NCI-H2227 treated with DMSO at 0.1 percent for 48 hours (cell line): Measurements from ENCODE around the gene RPL27A.

Source experiments
- DNase-seq: peaks from one replicate; lab custom pipeline; 2025; lab: John Stamatoyannopoulos, UW

RPL27A gene

GRCh38 chr11:8674859-8675258 lies 7.7 kb upstream of the RPL27A start:
- no peak for DNase-seq

DNA sequence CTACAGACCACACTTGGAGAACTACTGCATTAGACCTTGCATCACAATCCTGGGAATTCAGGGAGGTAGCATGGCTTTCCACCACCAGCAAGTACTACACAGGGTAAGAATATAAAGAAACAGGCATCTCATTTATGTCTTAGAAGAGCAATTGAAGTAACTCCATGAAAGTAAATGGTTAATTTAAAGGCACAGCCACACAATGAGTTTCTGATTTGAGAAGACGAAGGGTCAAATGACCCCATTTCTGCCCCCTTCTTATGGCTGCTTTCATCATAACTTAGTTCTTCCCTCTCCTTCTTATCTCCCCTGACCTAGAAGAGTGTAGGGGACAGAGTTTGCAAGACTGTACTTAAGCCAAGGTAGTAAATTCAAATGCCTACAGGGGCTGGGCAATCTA lies 6.1 kb upstream of the RPL27A start:
- DNase-seq: no peak

DNA sequence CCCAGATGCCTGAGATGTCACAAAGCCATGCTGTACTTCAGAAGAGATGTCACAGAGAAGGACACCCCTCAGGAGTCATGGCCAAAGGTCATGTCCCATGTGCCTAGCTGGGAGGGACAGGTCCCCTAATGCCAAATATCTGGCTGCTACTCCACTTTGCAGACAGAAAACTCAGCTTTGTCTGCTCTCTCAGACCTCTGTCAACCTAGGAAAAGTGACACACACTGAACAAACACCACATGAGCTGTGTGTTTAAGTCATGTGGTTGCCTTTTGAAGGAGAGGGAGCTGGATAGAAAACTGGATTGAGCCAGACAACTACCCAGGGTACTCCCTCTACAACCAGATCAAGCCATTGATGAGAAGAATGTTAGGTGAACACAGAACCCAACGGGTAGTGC lies 3.6 kb upstream of the RPL27A start:
- DNase-seq: no peak

- DNase-seq: no peak
Observed at GRCh38 chr11:8681837-8682302, 722 bp upstream of the RPL27A start.

DNA sequence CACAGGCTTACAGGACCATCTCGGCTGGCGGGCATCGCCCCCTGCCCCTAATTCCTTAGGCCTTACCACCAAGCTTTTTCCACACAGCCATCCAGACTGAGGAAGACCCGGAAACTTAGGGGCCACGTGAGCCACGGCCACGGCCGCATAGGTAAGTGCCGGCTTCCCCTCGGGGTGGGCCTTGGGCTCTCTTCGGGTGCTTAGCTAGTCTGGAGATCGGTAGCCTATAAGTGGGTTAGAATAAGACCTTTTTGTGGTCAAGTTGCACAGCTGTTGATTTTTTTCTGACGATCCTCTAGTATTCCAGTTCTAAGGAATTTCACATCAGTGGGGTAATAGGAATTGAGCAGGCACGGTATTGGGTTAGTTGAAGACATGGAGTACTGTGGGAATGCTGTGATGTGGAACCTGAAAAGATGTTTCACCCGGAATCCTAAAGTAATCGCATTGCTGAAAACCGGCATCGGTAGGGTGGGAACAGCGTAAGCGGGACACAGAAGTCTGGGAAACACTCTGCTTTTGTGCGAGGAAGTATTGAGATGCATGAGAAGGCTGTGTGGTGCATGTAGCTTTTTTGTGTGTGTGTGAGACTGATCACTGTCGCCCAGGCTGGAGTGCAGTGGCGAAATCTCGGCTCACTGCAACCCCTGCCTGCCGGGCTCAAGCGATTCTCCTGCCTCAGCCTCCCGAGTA lies 669 bp downstream of the RPL27A start:
- no peak for DNase-seq

GRCh38 chr11:8684600-8685290 lies 2.2 kb downstream of the RPL27A start:
- DNase-seq: no peak

DNA sequence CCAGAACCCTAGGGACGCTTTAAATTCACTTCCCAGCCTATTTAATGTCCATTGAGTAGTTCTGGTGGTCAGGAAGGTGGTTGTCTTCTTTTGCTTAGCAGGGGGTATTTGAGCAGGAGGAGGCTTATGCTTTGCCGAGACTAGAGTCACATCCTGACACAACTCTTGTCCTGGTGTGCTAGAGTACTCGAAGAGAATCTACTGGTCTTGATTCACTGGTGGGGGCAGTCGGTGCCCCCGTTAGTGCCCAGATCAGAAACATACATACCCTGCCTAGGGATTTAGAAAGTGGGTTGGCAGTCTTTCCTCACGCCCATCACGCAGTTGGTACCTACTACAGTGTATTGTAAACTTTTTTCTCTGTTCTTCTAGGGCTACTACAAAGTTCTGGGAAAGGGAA lies 2.7 kb downstream of the RPL27A start:
- no peak for DNase-seq

DNA sequence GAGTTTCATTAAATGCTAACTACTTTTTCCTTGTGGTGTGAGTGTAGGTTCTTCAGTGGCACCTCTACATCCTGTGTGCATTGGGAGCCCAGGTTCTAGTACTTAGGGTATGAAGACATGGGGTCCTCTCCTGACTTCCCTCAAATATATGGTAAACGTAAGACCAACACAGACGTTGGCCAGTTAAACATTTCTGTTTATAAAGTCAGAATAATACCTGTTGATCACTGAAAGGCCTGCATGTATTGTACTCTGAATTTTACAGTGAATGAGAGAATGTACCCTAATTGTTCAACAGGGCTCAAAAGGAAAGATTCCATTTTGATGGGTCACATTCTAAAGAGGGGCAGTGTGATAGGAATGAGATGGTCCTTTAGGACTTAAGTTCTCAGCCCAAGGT lies 3.2 kb downstream of the RPL27A start:
- DNase-seq: no peak

- DNase-seq: no peak
Observed at GRCh38 chr11:8686325-8686724, 3.7 kb downstream of the RPL27A start.

DNA sequence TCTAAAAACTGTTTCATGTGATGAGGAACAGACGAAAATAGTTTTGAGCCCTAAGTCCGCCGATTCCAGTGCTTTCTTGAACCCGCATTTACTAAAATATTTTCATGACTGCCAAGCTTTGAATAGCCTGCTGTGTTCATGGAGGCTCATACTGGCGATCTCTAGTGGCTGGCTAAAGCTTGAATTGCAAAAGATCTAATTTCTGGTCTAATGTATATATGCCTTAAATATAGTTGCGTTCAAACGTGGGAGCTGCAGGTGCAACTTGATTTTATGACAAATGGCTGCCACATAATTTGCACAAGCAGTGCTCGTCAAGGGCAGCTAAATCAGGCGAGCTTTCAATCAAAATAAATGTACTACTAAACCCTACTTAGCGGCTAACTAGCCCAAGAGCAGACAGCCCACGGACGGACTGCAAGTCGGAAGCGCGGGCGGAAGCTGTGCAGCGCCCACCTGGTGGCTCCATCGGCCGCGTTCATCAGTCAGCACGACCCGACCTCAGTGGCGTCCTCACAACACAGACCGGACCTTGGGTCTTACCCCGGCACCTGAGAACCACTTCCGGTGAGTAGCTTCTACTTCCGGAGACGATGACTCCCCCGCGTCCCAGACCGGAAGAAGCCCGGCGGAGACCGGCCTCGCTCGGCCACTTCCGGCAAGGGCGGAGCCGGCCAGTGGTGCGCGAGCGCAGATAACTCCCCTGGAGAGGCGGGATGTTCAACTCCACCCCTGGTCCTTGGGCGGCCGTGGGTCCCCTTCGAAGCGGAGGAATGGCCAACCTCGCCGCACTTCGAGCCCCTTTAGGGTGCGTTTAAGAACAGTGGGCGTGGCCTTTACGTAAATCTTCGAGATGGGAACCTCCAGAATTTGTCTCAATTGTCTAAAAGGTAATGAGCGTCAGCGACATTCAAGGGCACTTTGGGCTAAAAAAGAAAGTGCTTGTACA lies 6.1 kb downstream of the RPL27A start:
- DNase-seq: peak; percentile 98

GRCh38 chr11:8689726-8690255 lies 7.2 kb downstream of the RPL27A start:
- peak; percentile 49 for DNase-seq

GRCh38 chr11:8690374-8691342 lies 8.1 kb downstream of the RPL27A start:
- no peak for DNase-seq

DNA sequence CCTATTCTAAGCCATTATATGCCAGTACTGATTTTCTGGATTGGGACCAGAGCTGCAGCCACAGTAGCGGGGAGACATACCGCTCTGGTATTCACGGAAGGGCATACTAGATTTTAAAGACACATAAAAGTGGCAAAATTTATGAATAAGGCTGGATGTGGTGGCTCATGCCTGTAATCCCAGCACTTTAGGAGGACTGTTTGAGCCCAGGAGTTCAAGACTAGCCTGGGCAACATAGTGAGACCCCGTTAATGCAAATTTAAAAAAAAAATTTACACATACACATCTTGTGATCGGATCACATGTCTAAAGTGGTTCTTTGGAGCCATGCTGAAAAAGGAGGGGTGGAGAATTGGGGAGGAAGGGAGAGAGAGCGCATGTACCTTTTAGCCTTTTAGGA lies 9.0 kb downstream of the RPL27A start:
- DNase-seq: no peak

- DNase-seq: no peak
Observed at GRCh38 chr11:8692417-8692816, 9.8 kb downstream of the RPL27A start.

GRCh38 chr11:8693010-8693551 lies 10.5 kb downstream of the RPL27A start:
- DNase-seq: no peak

DNA sequence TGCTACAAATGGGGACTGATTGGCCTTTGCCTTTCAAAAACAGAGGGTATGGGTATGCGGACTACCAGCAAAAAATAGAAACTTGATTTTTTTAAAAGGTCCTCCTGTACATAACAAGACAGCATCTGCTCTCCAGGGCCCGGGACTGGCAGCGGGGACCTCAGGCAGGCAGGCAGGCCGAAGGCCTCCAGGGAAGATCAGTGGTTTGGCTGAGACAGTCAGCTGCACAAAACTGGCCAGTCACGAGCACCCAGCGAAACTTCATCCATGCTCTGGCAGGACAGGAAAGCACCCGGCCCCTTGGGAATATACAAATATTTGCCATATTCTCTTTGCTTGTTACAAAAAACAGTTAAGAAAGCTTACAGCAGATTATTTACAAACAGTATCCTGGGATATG lies 11.0 kb downstream of the RPL27A start:
- DNase-seq: no peak

GRCh38 chr11:8694137-8694536 lies 11.5 kb downstream of the RPL27A start:
- DNase-seq: no peak

- DNase-seq: no peak
Observed at GRCh38 chr11:8697054-8697453, 14.5 kb downstream of the RPL27A start.

- no peak for DNase-seq
Observed at GRCh38 chr11:8698379-8698851, 15.8 kb downstream of the RPL27A start.

- DNase-seq: no peak
Observed at GRCh38 chr11:8698917-8699441, 16.4 kb downstream of the RPL27A start.
